DMS153 (cell line): ENCODE measurements around the gene TMIE.

ENCODE experiments used
- DNase-seq: peaks from one replicate; lab custom pipeline; 2025; lab: John Stamatoyannopoulos, UW

TMIE gene, protein sequence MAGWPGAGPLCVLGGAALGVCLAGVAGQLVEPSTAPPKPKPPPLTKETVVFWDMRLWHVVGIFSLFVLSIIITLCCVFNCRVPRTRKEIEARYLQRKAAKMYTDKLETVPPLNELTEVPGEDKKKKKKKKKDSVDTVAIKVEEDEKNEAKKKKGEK

DNA sequence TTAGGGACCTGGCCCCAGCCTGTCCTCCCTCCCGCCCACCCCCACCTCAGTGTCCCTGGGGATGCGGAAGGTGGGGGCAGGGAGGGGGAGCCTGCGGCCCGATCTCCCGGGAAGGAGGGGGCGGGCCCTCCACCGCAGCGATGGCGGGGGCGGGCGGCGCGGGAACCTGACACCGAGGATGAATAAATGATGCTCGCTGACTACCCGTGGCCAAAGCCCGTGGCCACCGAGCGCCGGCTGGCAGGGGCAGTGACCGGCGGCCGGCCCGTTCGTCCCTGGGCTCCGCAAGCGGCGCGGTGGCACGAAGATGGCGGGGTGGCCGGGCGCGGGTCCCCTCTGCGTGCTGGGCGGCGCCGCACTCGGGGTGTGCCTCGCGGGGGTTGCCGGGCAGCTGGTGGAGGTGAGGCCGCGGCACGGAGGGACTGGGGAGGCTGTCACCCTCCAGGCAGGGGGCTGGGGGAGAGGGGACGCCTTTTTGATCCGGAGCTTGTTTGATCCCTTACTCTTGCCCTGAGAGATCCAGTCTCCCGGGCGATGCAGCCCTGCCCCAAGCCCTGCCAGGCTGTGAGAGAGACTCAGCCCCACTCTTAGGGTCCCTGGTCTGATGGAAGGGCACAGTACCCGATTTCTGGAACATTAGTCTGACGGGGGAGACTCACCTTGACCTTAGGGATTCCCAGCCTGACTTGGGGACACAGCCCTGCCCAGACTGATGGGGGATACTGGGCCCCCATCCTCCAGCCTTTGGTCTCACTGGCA lies at the start of gene TMIE:
Gene TMIE (plus strand): TSS at position 212 of the 759 bp plus-strand sequence. CDS start 96 bp downstream, at position 308.
- no peak for DNase-seq

DNA sequence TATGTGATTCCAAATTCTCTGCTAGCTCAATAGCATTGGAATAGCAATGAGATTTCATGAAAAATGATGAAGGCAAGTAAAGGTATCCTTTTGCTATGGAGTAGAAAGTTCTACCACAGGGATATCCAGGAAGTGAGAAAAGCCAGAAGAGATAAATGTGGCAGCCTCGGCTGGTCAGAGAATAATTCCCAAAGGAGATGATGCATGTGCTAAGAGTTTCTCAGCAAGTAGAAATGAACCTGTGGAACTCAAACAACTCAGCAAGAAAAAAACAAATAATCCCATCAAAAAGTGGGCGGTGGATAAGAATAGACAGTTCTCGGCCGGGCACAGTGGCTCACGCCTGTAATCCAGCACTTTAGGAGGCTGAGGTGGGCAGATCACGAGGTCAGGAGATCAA lies 45.9 kb upstream of the TMIE start:
- DNase-seq = no peak

DNA sequence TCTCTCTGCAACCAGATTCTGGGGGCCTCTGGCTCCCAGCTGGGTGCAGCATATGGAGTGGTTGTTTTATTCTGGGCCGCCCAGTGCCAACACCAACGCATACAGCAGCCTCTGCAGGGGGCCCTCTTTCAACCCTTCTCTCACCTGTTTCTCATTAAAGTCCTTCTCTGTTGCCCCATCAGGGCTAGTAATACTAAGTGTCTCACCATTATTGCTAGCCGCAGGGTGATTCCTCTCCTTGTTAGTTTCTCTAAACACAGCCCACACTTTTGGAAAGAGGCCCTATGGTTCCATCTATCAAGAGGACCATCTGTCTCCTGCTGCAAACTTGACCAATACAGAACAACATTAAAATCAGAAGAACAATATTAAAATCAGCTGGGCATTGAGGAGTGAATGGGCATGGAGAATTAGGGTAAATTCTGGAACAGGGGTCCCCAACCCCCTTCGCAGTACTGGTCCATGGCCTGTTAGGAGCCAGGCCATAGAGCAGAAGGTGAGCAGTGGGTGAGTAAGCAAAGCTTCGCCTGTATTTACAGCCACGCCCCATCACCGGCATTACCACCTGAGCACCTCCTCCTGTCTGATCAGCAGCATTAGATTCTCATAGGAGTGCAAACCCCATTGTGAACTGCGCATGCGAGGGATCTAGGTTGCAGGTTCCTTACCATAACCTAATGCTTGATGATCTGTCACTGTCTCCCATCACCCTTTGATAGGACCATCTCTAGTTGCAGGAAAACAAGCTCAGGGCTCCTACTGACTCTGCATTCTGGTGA lies 44.2 kb upstream of the TMIE start:
- no peak for DNase-seq

DNA sequence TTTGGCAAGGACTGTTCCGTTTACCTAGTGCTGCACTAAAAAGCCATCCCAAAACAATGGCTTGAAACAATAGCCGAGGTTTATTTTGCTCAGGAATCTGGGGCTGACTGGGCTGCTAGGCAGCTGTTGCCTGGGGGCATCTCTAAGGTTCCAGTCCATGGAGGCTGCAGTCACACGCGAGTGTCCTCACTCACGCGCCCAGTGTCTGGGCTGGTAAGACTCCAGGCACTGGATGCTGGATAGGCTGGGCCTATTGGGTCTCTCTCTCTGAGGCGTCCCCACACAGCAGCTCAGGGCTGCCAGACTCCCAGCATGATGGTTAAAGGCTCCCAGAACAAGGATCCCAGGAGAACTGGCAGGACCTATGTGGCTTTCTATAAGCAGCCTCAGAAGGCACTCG lies 41.9 kb upstream of the TMIE start:
- DNase-seq = no peak

DNA sequence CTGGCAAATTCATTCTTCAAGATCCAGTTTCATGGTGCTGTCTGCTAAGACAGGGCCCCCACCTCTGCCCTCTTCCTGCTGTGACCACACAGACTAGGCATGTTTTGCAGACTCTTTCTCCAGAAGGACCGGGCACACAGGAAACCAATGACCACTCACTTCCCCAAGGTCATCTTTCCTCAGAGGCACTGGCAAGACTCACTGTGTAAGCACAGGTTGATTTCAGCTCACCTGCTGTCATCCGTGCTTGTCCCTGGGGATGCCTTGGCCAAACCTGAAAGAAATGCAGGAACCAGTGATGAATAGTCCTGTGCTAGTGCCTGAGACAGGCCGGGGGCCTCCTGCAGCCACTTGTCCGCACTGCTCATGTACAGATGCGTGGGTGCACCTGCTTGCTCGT lies 41.2 kb upstream of the TMIE start:
- no peak for DNase-seq

DNA sequence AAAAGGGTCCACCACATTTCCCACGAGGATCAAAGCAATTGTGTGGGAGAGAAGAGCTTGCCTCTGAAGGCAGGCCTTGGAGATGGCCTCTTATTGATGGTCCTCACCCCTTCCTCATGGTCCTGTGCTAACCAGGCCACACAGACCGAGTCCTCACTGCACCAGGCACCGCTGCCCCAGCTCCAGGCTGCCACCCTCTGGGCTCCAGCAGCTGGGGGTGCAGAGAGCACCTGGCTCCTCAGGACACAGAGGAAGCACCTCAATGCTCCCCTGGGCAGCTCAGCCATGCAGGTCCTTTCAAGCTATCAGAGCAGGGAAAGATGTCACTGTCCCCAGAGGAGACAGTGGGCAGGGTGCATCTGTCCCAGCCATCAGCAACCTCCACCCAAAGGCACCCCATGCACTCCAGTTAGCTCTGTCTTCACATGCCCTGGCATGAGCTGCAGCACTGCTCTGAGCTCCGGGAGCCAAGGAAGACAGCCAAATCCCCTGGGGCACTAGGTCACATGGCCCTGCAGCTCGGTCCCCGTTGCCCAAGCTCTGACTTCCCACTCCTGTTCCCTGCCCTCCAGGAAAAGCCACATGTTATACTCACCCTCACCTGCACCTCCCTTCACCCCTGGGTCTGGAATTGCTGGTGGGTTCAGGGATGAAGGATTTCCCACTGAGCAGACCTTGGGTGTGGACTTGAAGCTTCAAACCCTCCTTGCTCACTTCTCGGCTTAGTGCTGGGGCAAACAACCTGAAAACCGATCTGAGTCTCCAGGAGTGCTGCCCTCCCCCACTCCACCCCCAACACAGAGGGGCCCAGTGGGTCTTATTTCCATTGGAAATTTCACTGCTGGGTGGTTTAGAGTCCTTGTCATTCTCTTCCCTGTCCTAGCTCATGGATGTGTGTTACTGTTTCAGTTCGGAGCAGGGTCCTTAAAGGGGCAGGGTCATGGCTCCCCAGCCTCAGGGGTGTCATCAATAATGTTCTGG lies 40.4 kb upstream of the TMIE start:
- no peak for DNase-seq

DNA sequence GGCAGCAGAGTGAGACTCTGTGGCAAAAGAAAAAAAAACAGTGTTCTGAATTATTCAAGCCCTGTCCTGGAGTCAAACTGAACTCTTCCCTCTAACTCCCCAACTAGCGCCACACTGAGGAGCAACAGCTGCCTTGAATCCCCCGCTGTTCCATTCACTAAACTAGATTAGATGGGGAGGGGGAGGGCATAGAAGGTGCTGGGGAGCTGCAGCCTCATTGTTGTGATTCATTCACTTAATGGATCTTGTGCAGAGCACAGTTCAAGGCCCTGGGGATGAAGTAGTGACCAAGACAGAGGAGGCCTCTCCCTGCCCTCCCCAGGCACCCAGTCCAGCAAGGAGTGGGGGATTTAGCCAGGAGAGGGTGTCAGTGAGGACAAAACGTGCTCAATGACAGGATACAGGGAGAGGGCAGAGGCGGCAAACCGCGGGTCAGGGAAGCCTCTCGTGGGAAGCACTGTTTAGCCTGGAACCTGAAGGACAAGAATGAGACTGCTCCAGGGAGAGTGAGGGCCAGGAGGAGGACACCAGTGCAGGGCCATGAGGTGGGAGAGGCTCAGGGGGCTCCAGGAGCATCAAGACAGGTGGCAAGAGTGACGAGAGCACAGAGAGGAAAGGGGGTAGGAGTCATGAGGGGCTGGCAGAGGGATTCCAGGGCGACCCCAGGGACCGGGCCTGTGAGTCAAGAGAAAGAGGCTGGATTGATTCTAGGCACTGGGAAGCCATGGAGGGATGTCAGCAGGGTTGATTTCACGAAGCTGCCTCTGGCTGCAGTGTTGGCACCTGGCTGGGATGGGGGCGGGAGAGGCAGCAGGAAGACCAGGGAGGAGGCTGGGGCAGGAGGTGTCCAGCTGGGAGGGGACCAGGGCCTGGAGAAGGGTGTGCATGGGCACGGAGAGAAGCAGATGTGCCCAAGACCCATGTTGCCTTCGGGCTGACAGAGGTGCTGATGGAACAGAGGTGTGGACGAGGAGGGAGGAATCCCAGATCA lies 39.1 kb upstream of the TMIE start:
- DNase-seq = no peak

DNA sequence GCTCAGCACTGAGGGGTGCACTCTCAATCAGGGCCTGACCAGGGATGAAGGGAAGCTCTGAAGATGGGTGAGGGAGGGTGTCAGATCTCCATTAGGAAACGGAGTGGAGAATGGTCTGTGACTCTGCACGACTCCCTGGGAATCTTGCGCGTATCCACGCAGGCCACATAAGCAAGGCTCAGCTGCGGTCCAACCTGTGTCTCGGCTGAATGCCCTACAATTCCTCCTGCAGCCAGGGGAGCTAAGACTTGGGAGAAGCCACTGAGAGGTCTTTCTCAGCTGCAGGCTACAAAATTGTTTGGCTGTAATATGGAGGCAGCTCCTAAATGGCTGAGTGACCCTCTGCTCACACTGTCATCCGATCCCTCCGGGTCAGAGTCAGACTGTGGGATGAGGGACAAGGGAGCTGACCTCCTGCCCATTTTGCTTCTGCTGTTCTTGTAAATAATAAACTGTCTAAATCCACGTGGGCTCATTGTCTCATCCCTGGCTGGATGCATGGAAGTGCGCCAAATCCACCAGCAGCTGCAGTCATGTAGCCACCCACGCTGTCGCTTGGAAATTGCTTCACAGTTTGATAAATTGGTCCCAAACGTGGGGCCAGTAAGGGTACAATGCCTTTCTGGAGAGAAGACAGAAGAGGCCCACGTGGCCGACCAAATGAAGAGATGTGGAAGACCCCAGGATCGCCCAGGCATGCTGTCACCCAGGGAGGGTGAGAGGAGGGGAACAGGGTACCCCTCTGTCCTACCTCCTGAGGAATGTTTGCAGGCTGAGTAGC lies 38.2 kb upstream of the TMIE start:
- DNase-seq = no peak

DNA sequence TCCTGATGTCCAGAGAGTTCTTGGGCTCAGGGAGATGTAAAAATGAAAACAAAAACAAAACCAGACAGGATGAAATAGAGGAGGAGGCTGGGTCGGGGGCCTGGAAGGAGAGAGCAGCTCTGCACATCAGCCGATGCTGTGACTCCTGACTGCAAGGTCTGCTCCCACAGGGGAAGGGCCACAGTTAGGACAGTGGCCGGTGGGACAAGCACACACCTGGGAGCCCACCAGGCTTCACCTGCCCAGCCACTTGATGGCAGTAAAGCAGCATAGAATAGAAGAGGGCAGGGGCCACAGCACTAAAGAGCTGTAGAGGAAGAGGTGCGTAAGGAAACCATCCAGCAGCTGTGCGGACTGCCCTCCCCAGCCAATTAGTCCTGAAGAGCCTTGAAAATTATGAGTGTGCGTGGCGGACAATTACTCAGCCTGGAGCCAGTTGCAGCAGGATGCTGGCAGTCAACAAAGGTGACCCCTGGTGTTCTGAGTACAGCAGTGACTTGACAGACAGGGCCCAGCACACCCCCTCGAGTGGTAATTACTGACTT lies 37.5 kb upstream of the TMIE start:
- peak; percentile 50 for DNase-seq

DNA sequence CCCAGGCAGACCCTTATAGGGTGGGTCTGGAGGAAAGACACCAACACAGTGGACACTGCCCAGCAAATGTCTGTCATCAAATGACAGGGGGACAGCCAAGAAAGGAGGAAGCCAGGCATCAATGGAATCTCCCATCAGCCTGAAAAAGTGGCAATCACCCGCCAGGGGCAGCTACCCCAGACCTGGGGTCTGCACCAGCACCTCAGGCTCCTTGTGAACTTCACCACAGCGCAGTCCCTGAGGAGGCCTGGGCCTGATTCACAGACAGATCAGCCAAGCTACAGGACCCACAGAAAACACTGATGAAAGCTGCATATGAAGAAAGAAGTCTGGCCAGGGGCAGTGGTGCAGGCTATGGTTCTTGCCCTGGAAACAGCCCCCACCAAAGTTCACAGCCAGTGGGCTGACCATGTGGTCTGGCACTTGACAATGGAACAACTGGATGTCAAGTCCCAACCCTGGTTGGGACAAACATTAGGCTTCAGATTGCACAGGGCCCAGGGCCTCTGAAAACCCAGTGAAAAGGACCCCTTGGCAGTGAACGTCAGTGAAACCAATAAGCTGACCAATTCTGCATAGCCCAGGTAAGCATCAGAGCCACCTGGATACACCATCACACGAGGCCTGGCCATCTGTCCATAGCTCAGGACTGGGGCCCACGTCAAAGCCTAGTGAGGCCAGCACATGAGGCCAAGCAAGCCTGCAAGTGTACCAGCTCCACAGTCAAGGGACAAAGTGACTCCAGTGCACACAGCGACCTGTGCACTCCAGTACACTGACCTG lies 36.8 kb upstream of the TMIE start:
- DNase-seq = no peak

DNA sequence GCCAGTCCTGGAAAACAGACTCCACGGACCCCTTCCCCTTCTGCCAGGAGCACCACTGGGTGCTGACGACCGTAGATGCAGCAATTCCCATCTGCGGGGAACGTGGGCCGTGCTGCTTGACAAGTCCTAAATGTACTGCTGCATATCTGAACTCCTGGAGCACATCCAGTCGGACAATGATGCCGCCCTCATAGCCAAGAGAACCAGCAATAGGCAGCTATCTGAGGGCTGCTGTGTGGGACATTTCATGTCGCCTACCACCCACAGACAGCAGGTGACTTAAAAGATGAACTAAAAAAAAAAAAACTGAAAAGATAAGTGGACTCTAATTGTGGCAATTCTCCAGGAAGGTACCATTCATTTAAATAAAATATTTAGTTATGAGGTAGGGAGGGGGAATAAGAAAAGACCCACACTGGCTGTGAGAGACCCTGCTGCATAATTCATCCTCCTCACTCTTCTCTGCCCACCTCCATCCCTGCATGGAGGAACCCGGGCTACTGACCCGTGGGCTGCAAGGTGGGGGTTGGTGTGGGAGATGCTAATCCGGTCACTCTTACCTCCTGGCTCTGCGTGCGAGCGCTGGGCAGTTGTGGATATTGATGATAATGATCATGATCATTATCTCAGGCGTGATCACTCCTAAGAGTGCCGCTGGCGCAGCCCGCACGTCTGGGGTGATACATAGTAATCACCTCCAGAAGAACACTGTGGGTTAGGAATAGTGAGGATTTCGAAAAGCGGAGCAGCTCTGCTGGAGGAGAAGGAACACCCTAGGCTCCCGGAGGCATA lies 36.0 kb upstream of the TMIE start:
- no peak for DNase-seq

DNA sequence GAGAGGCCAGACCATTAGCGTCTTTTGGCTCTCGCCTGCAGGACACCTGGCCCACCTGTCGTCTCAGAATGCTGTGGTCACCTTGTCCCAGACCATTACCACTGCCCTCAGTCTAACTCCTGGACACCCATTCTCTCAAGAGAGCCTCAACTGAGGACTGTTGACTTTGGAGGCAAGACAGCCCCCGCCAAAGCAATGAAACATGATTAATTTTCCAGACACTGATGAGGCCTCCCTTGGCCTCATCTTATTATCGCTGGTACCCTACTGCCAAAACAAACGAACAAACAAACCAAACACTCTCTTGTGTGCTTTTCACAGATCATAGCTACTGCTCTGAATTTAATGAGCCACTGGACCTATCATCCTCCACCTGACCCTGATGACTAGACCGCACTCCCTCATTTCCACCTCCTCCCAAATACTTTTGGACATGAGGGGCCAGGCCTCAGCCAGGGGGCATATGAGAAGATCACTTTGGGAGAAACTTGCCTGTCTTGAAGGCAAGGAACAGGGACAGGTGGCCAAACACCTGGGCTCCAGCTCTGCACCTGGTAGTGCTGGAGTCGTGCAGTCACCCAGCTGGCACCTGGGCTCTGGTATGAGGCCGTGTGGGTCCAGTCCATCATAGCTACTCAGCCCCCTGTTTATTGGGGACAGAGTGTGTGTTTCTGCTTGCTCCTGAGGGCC lies 35.3 kb upstream of the TMIE start:
- DNase-seq = no peak

DNA sequence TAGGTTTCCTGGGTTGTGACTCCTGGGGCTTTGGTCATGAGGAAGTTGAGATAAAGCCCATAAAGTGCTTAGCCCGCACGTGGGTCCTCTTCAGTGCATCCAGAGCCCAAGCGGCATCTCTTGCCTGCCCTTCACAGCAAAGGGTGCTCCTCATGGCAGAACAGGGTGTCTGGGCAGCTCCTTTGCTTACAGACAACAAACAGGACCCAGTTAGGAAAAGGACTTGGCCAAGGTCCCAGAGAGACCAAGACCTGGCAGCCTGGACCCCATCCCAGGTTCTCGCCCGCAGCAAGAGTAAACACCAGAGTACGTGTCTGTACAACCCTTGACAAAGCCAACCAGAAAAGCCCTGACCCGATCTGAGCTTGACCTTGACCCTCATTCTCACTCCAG lies 34.7 kb upstream of the TMIE start:
- no peak for DNase-seq

DNA sequence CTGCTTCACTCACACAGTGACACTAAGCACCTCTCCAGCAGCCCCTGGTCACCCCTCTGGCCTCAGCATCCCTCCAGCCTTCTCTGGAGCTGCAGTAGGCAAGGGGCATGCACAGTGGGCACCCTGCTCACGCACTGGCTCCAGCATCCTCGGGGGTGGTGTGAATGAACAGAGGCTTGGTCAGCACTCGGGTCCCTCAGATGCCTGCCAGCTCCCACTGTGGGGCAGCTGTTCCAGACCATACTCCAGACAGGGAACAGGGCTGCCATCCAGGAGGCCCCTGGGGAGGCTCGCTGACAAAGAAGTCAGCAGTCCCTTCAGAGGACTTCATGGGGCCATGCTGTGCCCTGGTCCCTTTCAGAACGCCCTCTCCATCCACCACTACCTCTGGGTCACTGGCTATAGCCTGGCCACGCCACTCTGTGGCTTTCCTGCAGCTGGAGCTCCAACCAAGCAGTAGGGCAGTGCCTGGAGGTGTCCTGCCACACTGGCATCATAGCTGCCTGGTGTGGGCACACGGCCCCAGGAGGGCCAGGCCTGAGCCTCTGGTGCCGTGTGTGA lies 34.1 kb upstream of the TMIE start:
- no peak for DNase-seq

DNA sequence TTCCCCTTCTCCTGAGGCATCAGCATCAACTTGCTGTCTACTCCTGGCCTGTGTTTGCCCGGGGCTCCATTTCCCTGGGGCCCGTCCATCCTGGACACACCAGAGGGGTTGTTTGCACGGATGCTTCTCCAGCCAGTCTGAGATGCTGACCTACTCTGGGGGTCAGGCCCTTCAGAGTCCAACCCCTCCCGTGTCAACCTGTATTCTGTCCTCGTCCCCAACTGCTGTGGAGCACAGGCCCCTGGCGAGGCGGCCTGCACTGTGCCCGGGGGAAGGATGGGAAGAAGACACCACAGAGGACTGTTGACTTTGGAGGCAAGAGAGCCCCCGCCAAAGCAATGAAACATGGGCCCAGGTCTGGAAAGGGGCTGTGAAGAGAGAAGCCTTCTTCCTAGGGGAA lies 33.5 kb upstream of the TMIE start:
- DNase-seq = no peak

DNA sequence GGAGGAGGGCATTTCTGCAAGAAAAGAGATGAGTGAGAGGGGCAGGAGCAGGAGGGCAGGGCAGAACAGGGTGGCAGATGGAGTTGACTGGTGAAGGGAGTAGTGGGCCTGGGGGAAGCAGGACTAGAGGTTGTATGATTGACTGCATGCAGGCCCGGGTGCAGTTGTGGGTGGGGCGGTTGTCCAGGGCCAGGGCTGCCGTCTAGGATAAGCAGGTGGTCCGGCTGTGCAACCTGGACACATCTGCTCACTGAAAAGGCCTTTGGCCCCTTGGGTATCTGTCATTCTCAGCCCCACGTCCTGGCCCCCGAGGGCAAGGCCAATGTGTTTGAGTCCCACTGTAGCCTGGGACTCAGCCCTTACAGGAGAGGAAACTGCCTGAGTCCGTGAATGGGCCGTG lies 33.1 kb upstream of the TMIE start:
- DNase-seq = no peak

DNA sequence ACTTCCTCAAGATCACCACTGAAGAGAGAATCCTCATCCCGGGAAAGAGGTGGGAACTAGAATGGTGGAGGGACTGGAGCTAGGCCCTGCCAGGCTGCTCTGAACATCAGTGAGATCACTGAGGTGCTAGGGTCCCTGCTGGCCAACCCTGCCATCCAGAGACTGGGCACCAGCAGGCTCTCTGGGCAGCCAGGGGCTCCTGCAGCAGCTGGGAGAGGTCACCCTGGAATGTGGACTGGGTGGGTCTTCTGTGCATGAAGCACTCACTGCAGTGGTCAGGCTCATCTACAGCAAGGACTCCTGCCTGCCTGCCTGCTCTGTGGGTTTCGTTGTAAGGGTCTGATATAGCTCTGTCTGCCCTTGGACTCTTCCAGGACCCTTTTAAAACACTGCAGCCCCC lies 32.6 kb upstream of the TMIE start:
- no peak for DNase-seq
